ENCODE results near the gene PALLD.
"Not testable (repeated sequence)": the region's sequence is repeated elsewhere in the genome, so short reads cannot be mapped to it uniquely, and the experiment has no call there.

Gene PALLD

DNA sequence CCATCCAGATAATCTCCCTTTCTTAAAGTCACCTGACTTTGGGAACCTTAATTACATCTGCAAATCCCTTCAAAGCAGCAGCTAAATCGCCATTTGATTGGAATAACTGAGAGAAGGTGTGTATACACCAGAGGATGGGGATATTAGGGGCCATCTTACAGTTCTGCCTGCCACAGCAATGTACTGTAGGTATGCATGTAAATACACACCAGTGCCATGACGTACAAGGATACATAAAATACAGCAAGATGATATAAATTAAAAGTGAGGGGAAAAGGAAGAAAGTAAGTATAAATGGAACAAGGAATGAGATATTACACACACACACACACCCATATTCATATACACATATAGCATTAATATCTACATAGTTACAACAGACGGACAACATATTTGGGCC lies 432.0 kb downstream of the PALLD start:
- Histone ChIP-seq H3K36me3 (no peaks in the 10 kb centered on the region; the same call in none of the 2 replicates), H3K4me1 (peaks cover 12% of the 10 kb centered on the region), H3K27me3 (no peaks in the 10 kb centered on the region), H3K9me3 (no peaks in the 10 kb centered on the region; the same call in 1 of the 2 replicates), H3K4me3 (ENCODE audit: low read depth, low read length) (no peak overlapping the region)
- no peak for DNase-seq
- TF ChIP-seq, protein P1, sequence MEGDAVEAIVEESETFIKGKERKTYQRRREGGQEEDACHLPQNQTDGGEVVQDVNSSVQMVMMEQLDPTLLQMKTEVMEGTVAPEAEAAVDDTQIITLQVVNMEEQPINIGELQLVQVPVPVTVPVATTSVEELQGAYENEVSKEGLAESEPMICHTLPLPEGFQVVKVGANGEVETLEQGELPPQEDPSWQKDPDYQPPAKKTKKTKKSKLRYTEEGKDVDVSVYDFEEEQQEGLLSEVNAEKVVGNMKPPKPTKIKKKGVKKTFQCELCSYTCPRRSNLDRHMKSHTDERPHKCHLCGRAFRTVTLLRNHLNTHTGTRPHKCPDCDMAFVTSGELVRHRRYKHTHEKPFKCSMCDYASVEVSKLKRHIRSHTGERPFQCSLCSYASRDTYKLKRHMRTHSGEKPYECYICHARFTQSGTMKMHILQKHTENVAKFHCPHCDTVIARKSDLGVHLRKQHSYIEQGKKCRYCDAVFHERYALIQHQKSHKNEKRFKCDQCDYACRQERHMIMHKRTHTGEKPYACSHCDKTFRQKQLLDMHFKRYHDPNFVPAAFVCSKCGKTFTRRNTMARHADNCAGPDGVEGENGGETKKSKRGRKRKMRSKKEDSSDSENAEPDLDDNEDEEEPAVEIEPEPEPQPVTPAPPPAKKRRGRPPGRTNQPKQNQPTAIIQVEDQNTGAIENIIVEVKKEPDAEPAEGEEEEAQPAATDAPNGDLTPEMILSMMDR (IDR thresholded peaks at IDR 0.05; ENCODE audit: low read depth, low read length): no peak

DNA sequence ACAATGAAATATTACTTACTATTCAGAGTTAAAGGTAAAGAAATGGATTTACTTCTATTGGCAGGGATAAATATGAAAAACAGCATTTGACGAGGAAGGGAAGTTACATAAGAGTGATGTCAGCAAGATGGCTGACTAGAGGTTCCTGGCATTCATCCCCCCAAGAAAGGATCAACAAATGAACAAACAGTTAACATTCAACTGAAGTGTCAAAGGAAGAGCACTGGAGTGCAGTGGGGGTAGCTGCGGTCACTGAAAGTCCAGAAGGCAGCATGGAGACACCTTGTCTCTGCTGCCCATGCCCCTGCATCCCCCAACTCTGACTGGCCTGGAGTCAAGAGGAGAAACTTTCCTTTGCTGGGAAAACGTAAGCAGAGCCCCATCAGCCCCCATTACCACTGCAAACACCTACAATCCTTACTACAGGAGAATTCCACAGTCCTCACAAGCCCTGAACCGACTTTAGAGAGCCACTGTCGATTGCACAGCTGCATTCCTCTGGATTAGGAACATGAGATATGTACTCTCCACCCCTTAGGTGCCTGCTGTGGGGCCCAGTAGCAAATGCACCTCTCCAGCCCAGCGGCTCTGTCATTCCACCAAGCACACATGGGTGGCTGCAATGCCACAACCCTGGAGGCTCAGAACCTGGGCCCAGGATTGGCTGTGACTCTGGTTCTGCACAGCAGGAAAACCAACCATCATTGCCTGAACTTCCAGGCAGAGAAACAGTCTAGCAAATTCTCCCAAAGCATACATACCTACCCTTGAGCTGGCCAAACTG lies 433.8 kb downstream of the PALLD start:
- Histone ChIP-seq H3K4me3 (ENCODE audit: low read depth, low read length) (no peak overlapping the region), H3K4me1 (no peaks in the 10 kb centered on the region), H3K36me3 (no peaks in the 10 kb centered on the region; the same call in none of the 2 replicates), H3K9me3 (no peaks in the 10 kb centered on the region; the same call in 1 of the 2 replicates), H3K27me3 (no peaks in the 10 kb centered on the region)
- TF ChIP-seq, protein P1 (IDR thresholded peaks at IDR 0.05; ENCODE audit: low read depth, low read length): no peak
- DNase-seq: no peak

DNA sequence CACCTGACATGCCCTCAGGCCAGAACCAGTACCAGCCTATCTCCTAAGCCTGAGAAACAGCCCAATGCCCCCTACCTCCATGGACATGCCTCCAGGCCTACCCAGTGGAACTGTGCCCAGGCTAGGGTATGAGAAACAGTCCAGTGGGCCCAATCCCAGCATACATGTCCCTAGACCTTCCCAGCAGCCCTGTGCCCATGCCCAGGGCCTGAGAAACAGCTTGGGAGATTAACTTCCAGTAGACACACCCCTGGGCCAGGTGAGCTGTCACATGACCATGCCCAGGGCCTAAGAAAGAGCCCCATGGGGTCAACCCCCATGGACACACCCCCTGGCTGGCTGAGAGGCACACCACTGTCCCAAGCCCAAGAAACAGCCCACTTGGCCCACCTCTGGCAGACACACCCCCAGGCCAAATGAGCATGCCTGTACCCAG lies 434.4 kb downstream of the PALLD start:
- TF ChIP-seq, protein P1 (IDR thresholded peaks at IDR 0.05; ENCODE audit: low read depth, low read length): no peak
- Histone ChIP-seq H3K4me1 (no peaks in the 10 kb centered on the region), H3K27me3 (no peaks in the 10 kb centered on the region), H3K36me3 (no peaks in the 10 kb centered on the region; the same call in none of the 2 replicates), H3K9me3 (no peaks in the 10 kb centered on the region; the same call in 1 of the 2 replicates), H3K4me3 (ENCODE audit: low read depth, low read length) (no peak overlapping the region)
- no peak for DNase-seq

DNA sequence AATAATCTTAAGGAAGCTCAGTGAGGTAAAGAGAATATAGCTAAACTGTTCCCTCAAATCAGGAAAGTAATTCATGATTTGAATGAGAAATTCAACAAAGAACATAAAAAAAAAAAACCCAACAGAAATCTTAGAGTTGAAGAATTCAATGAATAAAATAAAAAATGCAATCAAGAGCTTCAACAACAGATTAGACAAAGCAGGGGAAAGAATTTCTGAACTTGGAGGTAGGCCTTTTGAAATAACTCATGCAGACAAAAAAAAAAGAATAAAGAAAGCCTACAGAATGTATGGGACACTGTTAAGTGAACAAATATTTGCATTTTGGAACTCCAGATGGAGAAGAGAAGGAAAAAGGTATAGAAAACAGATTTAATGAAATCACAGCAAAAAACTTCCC lies 435.3 kb downstream of the PALLD start:
- H3K27me3 ChIP-seq: no peaks in the 10 kb centered on the region
- no peak overlapping the region for H3K4me3 ChIP-seq (ENCODE audit: low read depth, low read length)
- TF ChIP-seq, protein P1 (IDR thresholded peaks at IDR 0.05; ENCODE audit: low read depth, low read length): no peak
- DNase-seq: no peak
- H3K4me1 ChIP-seq: no peaks in the 10 kb centered on the region
- H3K36me3 ChIP-seq: no peaks in the 10 kb centered on the region; the same call in none of the 2 replicates
- H3K9me3 ChIP-seq: no peaks in the 10 kb centered on the region; the same call in 1 of the 2 replicates

DNA sequence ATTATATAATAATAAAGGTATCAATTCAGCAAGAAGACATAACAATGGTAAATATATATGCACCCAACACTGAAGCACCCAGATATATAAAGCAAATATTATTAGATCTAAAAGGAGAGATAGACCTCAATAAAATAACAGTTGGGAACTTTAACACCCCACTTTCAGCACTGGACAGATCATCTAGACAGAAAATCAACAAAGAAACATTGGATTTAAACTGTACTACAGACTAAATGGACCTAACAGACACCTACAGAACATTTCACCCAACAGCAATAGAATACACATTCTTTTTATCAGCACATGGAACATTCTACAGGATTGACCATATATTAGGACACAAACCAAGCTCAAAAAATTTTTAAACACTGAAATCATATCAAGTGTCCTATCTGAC lies 436.6 kb downstream of the PALLD start:
- TF ChIP-seq, protein P1 (IDR thresholded peaks at IDR 0.05; ENCODE audit: low read depth, low read length): no peak

DNA sequence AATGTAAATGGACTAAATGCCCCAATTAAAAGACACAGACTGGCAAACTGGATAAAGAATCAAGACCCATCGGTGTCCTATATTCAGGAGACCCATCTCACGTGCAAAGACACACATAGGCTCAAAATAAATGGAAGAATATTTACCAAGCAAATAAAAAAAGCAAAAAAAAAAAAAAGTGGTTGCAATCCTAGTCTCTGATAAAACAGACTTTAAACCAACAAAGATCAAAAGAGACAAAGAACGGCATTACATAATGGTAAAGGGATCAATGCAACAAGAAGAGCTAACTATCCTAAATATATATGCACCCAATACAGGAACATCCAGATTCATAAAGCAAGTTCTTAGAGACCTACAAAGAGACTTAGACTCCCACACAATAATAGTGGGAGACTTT lies 440.6 kb downstream of the PALLD start:
- H3K9me3 ChIP-seq; H3K4me1 ChIP-seq; H3K4me3 ChIP-seq (ENCODE audit: low read depth, low read length); DNase-seq; H3K27me3 ChIP-seq; H3K36me3 ChIP-seq: not testable (repeated sequence)

More for the DNA sequence above, 436.6 kb downstream of the PALLD start:
- DNase-seq: no peak
- Histone ChIP-seq H3K4me1 (no peaks in the 10 kb centered on the region), H3K36me3 (no peaks in the 10 kb centered on the region), H3K27me3 (no peaks in the 10 kb centered on the region), H3K4me3 (ENCODE audit: low read depth, low read length) (no peak overlapping the region), H3K9me3 (no peaks in the 10 kb centered on the region; the same call in 1 of the 2 replicates)
